ENCODE measurements around the gene ADAM19. TPM values are rescaled to one million over a fixed set of nuclear protein-coding genes. Genes with fewer than 3 reads are reported as not detected.

Gene ADAM19
- total and polyA plus RNA-seq, 2 experiments from 2014 or later, result 9.1 to 13.2 TPM

DNA sequence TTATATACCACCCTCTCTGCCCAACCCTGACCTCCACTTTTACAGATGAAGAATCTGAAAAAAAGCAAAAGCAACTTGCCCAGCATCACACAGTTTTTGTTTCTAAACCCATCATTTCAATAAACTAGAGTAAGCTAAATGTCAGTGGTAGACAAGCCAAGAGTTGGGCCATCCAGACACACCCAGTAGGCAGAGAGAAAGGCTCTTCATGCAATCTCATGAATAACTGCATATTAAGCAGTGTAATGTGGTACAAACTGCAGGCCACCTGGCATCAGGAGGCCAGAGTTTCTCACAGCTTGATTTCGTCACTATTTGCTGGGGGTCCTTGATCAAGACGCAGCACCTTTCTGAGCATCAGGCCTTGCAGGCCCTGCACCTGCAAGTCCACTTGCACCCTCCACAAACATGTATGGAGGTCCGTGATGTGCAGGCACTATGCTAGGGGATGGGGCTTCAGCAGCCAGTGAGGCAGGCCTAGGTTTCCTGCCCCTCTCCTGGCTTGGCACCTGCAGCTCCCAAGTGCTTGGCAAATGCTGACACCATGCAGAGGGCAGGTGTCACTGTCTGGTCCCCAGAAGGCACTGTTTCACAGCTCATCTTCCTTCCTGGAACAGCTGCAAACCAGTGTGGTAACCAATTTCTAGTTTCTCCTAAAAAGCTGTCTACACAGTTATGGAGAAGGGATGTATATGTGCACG is 29.8 kb downstream of the ADAM19 start (continued):
- TF ChIP-seq, protein P1, sequence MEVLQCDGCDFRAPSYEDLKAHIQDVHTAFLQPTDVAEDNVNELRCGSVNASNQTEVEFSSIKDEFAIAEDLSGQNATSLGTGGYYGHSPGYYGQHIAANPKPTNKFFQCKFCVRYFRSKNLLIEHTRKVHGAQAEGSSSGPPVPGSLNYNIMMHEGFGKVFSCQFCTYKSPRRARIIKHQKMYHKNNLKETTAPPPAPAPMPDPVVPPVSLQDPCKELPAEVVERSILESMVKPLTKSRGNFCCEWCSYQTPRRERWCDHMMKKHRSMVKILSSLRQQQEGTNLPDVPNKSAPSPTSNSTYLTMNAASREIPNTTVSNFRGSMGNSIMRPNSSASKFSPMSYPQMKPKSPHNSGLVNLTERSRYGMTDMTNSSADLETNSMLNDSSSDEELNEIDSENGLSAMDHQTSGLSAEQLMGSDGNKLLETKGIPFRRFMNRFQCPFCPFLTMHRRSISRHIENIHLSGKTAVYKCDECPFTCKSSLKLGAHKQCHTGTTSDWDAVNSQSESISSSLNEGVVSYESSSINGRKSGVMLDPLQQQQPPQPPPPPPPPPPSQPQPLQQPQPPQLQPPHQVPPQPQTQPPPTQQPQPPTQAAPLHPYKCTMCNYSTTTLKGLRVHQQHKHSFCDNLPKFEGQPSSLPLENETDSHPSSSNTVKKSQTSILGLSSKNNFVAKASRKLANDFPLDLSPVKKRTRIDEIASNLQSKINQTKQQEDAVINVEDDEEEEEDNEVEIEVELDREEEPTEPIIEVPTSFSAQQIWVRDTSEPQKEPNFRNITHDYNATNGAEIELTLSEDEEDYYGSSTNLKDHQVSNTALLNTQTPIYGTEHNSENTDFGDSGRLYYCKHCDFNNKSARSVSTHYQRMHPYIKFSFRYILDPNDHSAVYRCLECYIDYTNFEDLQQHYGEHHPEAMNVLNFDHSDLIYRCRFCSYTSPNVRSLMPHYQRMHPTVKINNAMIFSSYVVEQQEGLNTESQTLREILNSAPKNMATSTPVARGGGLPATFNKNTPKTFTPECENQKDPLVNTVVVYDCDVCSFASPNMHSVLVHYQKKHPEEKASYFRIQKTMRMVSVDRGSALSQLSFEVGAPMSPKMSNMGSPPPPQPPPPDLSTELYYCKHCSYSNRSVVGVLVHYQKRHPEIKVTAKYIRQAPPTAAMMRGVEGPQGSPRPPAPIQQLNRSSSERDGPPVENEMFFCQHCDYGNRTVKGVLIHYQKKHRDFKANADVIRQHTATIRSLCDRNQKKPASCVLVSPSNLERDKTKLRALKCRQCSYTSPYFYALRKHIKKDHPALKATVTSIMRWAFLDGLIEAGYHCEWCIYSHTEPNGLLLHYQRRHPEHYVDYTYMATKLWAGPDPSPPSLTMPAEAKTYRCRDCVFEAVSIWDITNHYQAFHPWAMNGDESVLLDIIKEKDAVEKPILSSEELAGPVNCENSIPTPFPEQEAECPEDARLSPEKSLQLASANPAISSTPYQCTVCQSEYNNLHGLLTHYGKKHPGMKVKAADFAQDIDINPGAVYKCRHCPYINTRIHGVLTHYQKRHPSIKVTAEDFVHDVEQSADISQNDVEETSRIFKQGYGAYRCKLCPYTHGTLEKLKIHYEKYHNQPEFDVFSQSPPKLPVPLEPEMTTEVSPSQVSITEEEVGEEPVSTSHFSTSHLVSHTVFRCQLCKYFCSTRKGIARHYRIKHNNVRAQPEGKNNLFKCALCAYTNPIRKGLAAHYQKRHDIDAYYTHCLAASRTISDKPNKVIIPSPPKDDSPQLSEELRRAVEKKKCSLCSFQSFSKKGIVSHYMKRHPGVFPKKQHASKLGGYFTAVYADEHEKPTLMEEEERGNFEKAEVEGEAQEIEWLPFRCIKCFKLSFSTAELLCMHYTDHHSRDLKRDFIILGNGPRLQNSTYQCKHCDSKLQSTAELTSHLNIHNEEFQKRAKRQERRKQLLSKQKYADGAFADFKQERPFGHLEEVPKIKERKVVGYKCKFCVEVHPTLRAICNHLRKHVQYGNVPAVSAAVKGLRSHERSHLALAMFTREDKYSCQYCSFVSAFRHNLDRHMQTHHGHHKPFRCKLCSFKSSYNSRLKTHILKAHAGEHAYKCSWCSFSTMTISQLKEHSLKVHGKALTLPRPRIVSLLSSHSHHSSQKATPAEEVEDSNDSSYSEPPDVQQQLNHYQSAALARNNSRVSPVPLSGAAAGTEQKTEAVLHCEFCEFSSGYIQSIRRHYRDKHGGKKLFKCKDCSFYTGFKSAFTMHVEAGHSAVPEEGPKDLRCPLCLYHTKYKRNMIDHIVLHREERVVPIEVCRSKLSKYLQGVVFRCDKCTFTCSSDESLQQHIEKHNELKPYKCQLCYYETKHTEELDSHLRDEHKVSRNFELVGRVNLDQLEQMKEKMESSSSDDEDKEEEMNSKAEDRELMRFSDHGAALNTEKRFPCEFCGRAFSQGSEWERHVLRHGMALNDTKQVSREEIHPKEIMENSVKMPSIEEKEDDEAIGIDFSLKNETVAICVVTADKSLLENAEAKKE (CRISPR knock-in tag; IDR thresholded peaks at IDR 0.05), result no peak
- no peak for TF ChIP-seq EZH2 (IDR thresholded peaks at IDR 0.05; ENCODE audit: low read depth, unreplicated experiment)

GRCh38 chr5:157544623-157544989 is 31.0 kb downstream of the ADAM19 start:
- Histone ChIP-seq H3K4me3 (no peak overlapping the region), H3K79me2 (replicated peaks; ENCODE audit: insufficient read depth) (0 out of 2 replicates have a peak, but pooled peaks cover 7% of the 10 kb centered on the region), H3K27ac (ENCODE audit: low read depth) (no peak overlapping the region), H3K4me2 (no peak overlapping the region), H2AFZ (no peak overlapping the region), H3K36me3 (ENCODE audit: insufficient read depth) (no peaks in the 10 kb centered on the region), H3K4me1 (ENCODE audit: insufficient read depth) (peaks cover 7% of the 10 kb centered on the region; the same call in 1 of the 2 replicates), H4K20me1 (replicated peaks; ENCODE audit: insufficient read depth) (no peaks in the 10 kb centered on the region; the same call in 1 of the 2 replicates), H3F3A (replicated peaks; ENCODE audit: low read depth) (no peaks in the 10 kb centered on the region), H3K27me3 (ENCODE audit: insufficient read depth) (no peaks in the 10 kb centered on the region), H3K9me2 (ENCODE audit: insufficient read depth) (no peaks in the 10 kb centered on the region)
- Mint-ChIP-seq H3K4me3 (no peak overlapping the region), H3K27ac (no peak overlapping the region), H3K4me1 (peaks cover 19% of the 10 kb centered on the region), H3K27me3 (ENCODE audit: insufficient read depth, low read depth, poor library complexity) (no peaks in the 10 kb centered on the region), H3K9me3 (no peaks in the 10 kb centered on the region), H3K36me3 (ENCODE audit: low read depth) (no peaks in the 10 kb centered on the region)
- ATAC-seq, result no peak
- no peak for DNase-seq (ENCODE audit: low spot score)
- TF ChIP-seq POLR2AphosphoS5 (IDR thresholded peaks at IDR 0.05; ENCODE audit: low read depth) (no peak), ZNF114 (CRISPR knock-in tag; IDR thresholded peaks at IDR 0.05) (no peak), EZH2phosphoT487 (IDR thresholded peaks at IDR 0.05; ENCODE audit: unreplicated experiment) (no peak), NANOG (IDR thresholded peaks at IDR 0.05; ENCODE audit: borderline replicate concordance) (no peak), JUNB (IDR thresholded peaks at IDR 0.05; ENCODE audit: unreplicated experiment) (no peak), EZH2 (IDR thresholded peaks at IDR 0.05; ENCODE audit: low read depth, unreplicated experiment) (no peak), REST (IDR thresholded peaks at IDR 0.05; ENCODE audit: unreplicated experiment) (no peak), CREB1 (CRISPR knock-in tag; IDR thresholded peaks at IDR 0.05; ENCODE audit: low read depth) (no peak)
- TF ChIP-seq, protein P2, sequence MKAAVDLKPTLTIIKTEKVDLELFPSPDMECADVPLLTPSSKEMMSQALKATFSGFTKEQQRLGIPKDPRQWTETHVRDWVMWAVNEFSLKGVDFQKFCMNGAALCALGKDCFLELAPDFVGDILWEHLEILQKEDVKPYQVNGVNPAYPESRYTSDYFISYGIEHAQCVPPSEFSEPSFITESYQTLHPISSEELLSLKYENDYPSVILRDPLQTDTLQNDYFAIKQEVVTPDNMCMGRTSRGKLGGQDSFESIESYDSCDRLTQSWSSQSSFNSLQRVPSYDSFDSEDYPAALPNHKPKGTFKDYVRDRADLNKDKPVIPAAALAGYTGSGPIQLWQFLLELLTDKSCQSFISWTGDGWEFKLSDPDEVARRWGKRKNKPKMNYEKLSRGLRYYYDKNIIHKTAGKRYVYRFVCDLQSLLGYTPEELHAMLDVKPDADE (IDR thresholded peaks at IDR 0.05), result no peak

All from GM23338 (cell line).